Liver (tissue), 9 donors: Measurements from ENCODE around the gene NKD2. TPM values are rescaled to one million over a fixed set of nuclear protein-coding genes. Genes with fewer than 3 reads are reported as not detected.

Source experiments
- DNase-seq: peaks from one replicate; pipeline ENCODE4 v3.0.0-alpha.2; 2017; ENCODE audit warnings: low spot score
- H3K27ac ChIP-seq, 2 donors: one replicate each; pipeline ENCODE4 v1.7.0; 2013; ENCODE audit warnings: inconsistent platforms in 2 of 2, low read length in 2 of 2, control low read depth in 1 of 2, low read depth in 1 of 2, mild to moderate bottlenecking in 1 of 2
- H3K27me3 ChIP-seq, 4 donors: one replicate each; pipeline versions ENCODE4 v1.6.1 to v1.7.0; 2013; ENCODE audit warnings: low read length in 3 of 4, inconsistent platforms in 1 of 4, mild to moderate bottlenecking in 1 of 4, moderate library complexity in 1 of 4; ENCODE audit not compliant: control insufficient read depth in 4 of 4, insufficient read depth in 4 of 4
- H3K36me3 ChIP-seq, 4 donors: one replicate each; pipeline versions ENCODE4 v1.6.1 to v1.7.0; 2013; ENCODE audit warnings: low read length in 3 of 4, mild to moderate bottlenecking in 3 of 4, low read depth in 1 of 4, moderate library complexity in 1 of 4; ENCODE audit not compliant: control insufficient read depth in 4 of 4, insufficient read depth in 3 of 4
- H3K4me1 ChIP-seq, 4 donors: one replicate each; pipeline versions ENCODE4 v1.6.1 to v1.7.0; 2013; ENCODE audit warnings: low read length in 3 of 4, mild to moderate bottlenecking in 3 of 4, moderate library complexity in 1 of 4; ENCODE audit not compliant: control insufficient read depth in 4 of 4, insufficient read depth in 4 of 4
- H3K4me3 ChIP-seq, 3 donors: one replicate each; pipeline versions ENCODE4 v1.6.1 to v1.7.0; 2013; ENCODE audit warnings: low read length in 3 of 3, control low read depth in 1 of 3, low read depth in 1 of 3, mild to moderate bottlenecking in 1 of 3
- H3K9ac ChIP-seq, 2 donors: one replicate each; pipeline ENCODE4 v1.7.0; 2013; ENCODE audit warnings: low read length in 2 of 2, mild to moderate bottlenecking in 2 of 2, moderate library complexity in 2 of 2, control low read depth in 1 of 2, low read depth in 1 of 2
- H3K9me3 ChIP-seq, 4 donors: one replicate each; pipeline versions ENCODE4 v1.6.1 to v1.7.0; 2013; ENCODE audit warnings: low read length in 3 of 4; ENCODE audit not compliant: control insufficient read depth in 4 of 4
- EGR1 ChIP-seq, 2 donors: IDR thresholded peaks; 2 replicates each; pipeline ENCODE4 v1.6.1; 2016 to 2018; ENCODE audit warnings: antibody characterized with exemption in 2 of 2, low read depth in 2 of 2
- FOXA1 ChIP-seq: IDR thresholded peaks from 2 replicates; pipeline ENCODE4 v1.6.1; 2016; ENCODE audit warnings: antibody characterized with exemption
- FOXA2 ChIP-seq: IDR thresholded peaks from 2 replicates; pipeline ENCODE4 v1.6.1; 2016; ENCODE audit warnings: antibody characterized with exemption
- GABPA ChIP-seq, 2 donors: IDR thresholded peaks in 1 of 2; conservative IDR thresholded peaks in 1 of 2; 2 replicates each; pipeline ENCODE4 v1.6.1; 2016; ENCODE audit warnings: antibody characterized with exemption in 2 of 2, mild to moderate bottlenecking in 1 of 2, moderate library complexity in 1 of 2
- HNF4A ChIP-seq, 2 donors: conservative IDR thresholded peaks; 2 replicates each; pipeline ENCODE4 v1.6.1; 2016; ENCODE audit warnings: antibody characterized with exemption in 2 of 2, mild to moderate bottlenecking in 2 of 2
- HNF4G ChIP-seq: IDR thresholded peaks from 2 replicates; pipeline ENCODE4 v1.6.1; 2016; ENCODE audit warnings: antibody characterized with exemption
- JUND ChIP-seq, 2 donors: IDR thresholded peaks; 2 replicates each; pipeline ENCODE4 v1.6.1; 2016; ENCODE audit warnings: antibody characterized with exemption in 2 of 2
- NR2F2 ChIP-seq: IDR thresholded peaks from 2 replicates; pipeline ENCODE4 v1.6.1; 2016; ENCODE audit warnings: antibody characterized with exemption
- RAD21 ChIP-seq, 2 donors: IDR thresholded peaks; 2 replicates each; pipeline ENCODE4 v1.6.1; 2016; ENCODE audit warnings: antibody characterized with exemption in 2 of 2, mild to moderate bottlenecking in 2 of 2
- RXRA ChIP-seq, 2 donors: IDR thresholded peaks; 2 replicates each; pipeline ENCODE4 v1.6.1; 2017 to 2018; ENCODE audit warnings: antibody characterized with exemption in 2 of 2, mild to moderate bottlenecking in 1 of 2
- SP1 ChIP-seq: IDR thresholded peaks from 2 replicates; pipeline ENCODE4 v1.6.1; 2018; ENCODE audit warnings: antibody characterized with exemption, mild to moderate bottlenecking
- TAF1 ChIP-seq: conservative IDR thresholded peaks from 2 replicates; pipeline ENCODE4 v1.6.1; 2016; ENCODE audit warnings: antibody characterized with exemption, mild to moderate bottlenecking
- YY1 ChIP-seq: IDR thresholded peaks from 2 replicates; pipeline ENCODE4 v1.6.1; 2016; ENCODE audit warnings: antibody characterized with exemption, mild to moderate bottlenecking
- WGBS: extraction: QIAGEN DNeasy Blood & Tissue Kit; methylation state at CpG from one replicate; pipeline ENCODE4 v1.1.7; 2013; 5-methylcytosine and 5-hydroxymethylcytosine counted together
- polyA plus RNA-seq, 2 donors: library from polyadenylated mRNA; stranded (reverse) in 1 of 2; unstranded in 1 of 2; fragments of 200-250 nt in 1 of 2; fragments of >200 nt in 1 of 2; fragmentation: Nextera tagmentation in 1 of 2; extraction: Ambion mirVana in 1 of 2; gene quantifications; one replicate each; pipeline versions ENCODE4 v1.2.1 to v1.2.3, GENCODE V29; 2013 to 2015
- total RNA-seq, 2 donors: library from RNA; depleted of rRNA; stranded (reverse); fragments of >200 nt; gene quantifications; one replicate each; pipeline ENCODE4 v1.2.3, GENCODE V29; 2014
- TF ChIP-seq, protein P1 (sequence below): IDR thresholded peaks from 2 replicates; pipeline ENCODE4 v1.6.1; 2016; ENCODE audit warnings: antibody characterized with exemption
- TF ChIP-seq, protein P2 (sequence below): IDR thresholded peaks from 2 replicates; pipeline ENCODE4 v1.6.1; 2016; ENCODE audit warnings: antibody characterized with exemption
- TF ChIP-seq, protein P3 (sequence below): fragments of 150-350 bp; IDR thresholded peaks from 2 replicates; pipeline ENCODE4 v1.5.1; 2017; ENCODE audit warnings: improper control_type of control experiment, low read depth, low read length; ENCODE audit not compliant: missing input control
- TF ChIP-seq, protein P4 (sequence below): IDR thresholded peaks from 2 replicates; pipeline ENCODE4 v1.6.1; 2016; ENCODE audit warnings: antibody characterized with exemption
- donor health status: healthy.
- donor health status: healthy.
- donor health status: healthy.
- donor health status: healthy.
- donor health status: healthy.

Gene NKD2
- total and polyA plus RNA-seq, 4 donors, result 0.09 to 1.3 (median 0.42) TPM

DNA sequence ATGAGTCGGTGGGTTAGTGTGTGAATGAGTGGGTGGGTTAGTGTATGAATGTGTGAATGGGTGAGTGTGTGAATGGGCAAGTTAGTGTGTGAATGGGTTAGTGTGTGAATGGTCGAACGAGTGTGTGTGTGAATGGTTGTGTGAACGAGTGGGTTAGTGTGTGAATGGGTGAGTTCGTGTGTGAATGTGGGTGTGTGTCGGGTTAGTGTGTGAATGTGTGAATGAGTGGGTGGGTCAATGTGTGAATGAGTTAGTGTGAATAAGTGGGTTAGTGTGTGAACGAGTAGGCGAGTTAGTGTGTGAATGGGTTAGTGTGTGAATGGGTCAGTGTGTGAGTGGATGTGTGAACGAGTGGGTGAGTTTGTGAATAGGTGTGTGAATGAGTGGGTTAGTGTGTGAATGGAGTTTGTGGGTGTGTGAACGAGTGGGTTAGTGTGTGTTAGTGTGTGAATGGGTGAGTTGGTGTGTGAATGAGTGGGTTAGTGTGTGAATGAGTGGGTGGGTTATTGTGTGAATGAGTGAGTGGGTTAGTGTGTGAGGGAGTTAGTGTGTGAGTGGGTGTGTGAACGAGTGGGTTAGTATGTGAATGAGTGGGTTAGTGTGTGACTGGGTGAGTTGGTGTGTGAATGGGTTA, 38.8 kb downstream of the NKD2 start:
- DNase-seq, result no peak

DNA sequence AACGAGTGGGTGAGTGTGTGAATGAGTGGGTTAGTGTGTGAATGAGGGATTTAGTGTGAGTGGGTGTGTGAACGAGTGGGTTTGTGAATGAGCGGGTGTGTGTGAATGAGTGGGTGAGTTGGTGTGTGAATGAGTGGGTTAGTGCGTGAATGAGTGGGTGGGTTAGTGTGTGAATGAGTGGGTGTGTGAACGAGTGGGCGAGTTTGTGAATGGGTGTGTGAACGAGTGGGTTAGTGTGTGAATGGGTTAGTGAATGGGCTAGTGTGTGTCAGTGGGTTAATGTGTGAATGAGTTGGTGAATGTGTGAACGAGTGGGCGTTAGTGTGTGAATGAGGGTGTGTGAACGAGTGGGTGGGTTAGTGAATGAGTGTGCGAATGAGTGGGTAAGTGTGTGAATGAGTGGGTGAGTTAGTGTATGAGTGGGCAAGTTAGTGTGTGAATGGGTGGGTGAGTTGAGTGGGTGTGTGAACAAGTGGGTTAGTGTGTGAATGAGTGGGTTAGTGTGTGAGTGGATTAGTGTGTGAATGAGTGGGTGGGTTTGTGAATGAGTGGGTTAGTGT, 39.6 kb downstream of the NKD2 start:
- 93% methylated on average over 11 of the region's 11 CpGs for WGBS
- H3K9me3 ChIP-seq, result no peaks in the 10 kb centered on the region
- no peak overlapping the region for H3K9ac ChIP-seq
- no peak overlapping the region for H3K4me3 ChIP-seq
- H3K27ac ChIP-seq, result no peak overlapping the region
- no peak for DNase-seq
- H3K36me3 ChIP-seq, result peaks cover 3 to 25% (median 12%) of the 10 kb centered on the region in 4 donors
- no peaks in the 10 kb centered on the region for H3K27me3 ChIP-seq
- no peaks in the 10 kb centered on the region for H3K4me1 ChIP-seq
- TF ChIP-seq FOXA2 (no peak), TAF1 (no peak), FOXA1 (no peak), EGR1 (IDR thresholded peaks at IDR 0.05; ENCODE audit: low read depth in 2 of 2) (no peak), RXRA (IDR thresholded peaks at IDR 0.05) (no peak), NR2F2 (no peak), RAD21 (IDR thresholded peaks at IDR 0.05) (no peak), GABPA (IDR thresholded peaks at IDR 0.05 in 1 of 2, conservative IDR thresholded peaks at IDR 0.05 in 1 of 2) (no peak), HNF4A (conservative IDR thresholded peaks at IDR 0.05) (no peak), HNF4G (no peak), JUND (IDR thresholded peaks at IDR 0.05) (no peak), YY1 (no peak), SP1 (no peak)
- TF ChIP-seq, protein P1, sequence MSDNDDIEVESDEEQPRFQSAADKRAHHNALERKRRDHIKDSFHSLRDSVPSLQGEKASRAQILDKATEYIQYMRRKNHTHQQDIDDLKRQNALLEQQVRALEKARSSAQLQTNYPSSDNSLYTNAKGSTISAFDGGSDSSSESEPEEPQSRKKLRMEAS, result no peak
- TF ChIP-seq, protein P2, sequence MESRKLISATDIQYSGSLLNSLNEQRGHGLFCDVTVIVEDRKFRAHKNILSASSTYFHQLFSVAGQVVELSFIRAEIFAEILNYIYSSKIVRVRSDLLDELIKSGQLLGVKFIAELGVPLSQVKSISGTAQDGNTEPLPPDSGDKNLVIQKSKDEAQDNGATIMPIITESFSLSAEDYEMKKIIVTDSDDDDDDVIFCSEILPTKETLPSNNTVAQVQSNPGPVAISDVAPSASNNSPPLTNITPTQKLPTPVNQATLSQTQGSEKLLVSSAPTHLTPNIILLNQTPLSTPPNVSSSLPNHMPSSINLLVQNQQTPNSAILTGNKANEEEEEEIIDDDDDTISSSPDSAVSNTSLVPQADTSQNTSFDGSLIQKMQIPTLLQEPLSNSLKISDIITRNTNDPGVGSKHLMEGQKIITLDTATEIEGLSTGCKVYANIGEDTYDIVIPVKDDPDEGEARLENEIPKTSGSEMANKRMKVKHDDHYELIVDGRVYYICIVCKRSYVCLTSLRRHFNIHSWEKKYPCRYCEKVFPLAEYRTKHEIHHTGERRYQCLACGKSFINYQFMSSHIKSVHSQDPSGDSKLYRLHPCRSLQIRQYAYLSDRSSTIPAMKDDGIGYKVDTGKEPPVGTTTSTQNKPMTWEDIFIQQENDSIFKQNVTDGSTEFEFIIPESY, result no peak
- TF ChIP-seq, protein P3, sequence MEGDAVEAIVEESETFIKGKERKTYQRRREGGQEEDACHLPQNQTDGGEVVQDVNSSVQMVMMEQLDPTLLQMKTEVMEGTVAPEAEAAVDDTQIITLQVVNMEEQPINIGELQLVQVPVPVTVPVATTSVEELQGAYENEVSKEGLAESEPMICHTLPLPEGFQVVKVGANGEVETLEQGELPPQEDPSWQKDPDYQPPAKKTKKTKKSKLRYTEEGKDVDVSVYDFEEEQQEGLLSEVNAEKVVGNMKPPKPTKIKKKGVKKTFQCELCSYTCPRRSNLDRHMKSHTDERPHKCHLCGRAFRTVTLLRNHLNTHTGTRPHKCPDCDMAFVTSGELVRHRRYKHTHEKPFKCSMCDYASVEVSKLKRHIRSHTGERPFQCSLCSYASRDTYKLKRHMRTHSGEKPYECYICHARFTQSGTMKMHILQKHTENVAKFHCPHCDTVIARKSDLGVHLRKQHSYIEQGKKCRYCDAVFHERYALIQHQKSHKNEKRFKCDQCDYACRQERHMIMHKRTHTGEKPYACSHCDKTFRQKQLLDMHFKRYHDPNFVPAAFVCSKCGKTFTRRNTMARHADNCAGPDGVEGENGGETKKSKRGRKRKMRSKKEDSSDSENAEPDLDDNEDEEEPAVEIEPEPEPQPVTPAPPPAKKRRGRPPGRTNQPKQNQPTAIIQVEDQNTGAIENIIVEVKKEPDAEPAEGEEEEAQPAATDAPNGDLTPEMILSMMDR, result no peak
- TF ChIP-seq, protein P4, sequence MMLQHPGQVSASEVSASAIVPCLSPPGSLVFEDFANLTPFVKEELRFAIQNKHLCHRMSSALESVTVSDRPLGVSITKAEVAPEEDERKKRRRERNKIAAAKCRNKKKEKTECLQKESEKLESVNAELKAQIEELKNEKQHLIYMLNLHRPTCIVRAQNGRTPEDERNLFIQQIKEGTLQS, result no peak

More for the DNA sequence above, 38.8 kb downstream of the NKD2 start:
- TF ChIP-seq RXRA (IDR thresholded peaks at IDR 0.05) (no peak), EGR1 (IDR thresholded peaks at IDR 0.05; ENCODE audit: low read depth in 2 of 2) (no peak), JUND (IDR thresholded peaks at IDR 0.05) (no peak), RAD21 (IDR thresholded peaks at IDR 0.05) (no peak), GABPA (IDR thresholded peaks at IDR 0.05 in 1 of 2, conservative IDR thresholded peaks at IDR 0.05 in 1 of 2) (no peak), NR2F2 (no peak), HNF4G (no peak)
- TF ChIP-seq, protein P1, result no peak
- TF ChIP-seq, protein P3, result no peak
- TF ChIP-seq, protein P2, result no peak
- H3K9ac ChIP-seq, result no peak overlapping the region
- H3K9me3 ChIP-seq, result no peaks in the 10 kb centered on the region
- H3K27me3 ChIP-seq, result no peaks in the 10 kb centered on the region
- H3K4me1 ChIP-seq, result no peaks in the 10 kb centered on the region
- H3K4me3 ChIP-seq, result no peak overlapping the region
- 95% methylated on average over 11 of the region's 11 CpGs for WGBS
- no peak overlapping the region for H3K27ac ChIP-seq
- peaks cover 0 to 17% (median 11%) of the 10 kb centered on the region in 4 donors for H3K36me3 ChIP-seq
